Testis (tissue), 2 donors: ENCODE data around the gene LIMK2.

Experiments
- POLR2A ChIP-seq: fragments of 450-650 bp; IDR thresholded peaks from one replicate; pipeline ENCODE4 v1.6.1; 2017; ENCODE audit warnings: antibody characterized with exemption, mild to moderate bottlenecking, moderate library complexity
- TF ChIP-seq, protein P1 (sequence below), 3 experiments: fragments of 450-650 bp in 2 of 3; fragments of 200-600 bp in 1 of 3; sonication (generic) in 1 of 3; IDR thresholded peaks; one replicate each; pipeline ENCODE4 v1.5.1; 2016 to 2019; ENCODE audit warnings: antibody characterized with exemption in 3 of 3, mild to moderate bottlenecking in 2 of 3, moderate library complexity in 1 of 3

DNA sequence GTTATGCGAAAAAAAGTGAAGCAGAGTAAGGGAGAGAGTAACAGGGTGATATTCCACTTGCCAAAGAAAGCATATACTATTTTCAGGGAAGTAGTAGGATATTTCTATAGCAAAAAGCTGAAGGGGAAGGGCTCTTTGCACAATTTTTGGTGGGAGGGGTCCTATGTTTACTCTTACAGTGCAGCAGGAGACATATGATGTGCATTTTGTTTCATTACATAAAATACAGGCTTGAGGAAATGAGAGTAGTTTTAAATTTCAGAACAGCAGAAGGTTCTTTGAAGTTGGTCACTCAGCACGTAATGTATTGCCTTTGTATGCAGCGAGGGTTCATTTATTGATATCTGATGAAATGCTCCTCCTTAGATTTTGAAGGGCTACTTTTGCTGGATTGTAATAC, 83.3 kb downstream of the LIMK2 start:
- TF ChIP-seq, protein P1, sequence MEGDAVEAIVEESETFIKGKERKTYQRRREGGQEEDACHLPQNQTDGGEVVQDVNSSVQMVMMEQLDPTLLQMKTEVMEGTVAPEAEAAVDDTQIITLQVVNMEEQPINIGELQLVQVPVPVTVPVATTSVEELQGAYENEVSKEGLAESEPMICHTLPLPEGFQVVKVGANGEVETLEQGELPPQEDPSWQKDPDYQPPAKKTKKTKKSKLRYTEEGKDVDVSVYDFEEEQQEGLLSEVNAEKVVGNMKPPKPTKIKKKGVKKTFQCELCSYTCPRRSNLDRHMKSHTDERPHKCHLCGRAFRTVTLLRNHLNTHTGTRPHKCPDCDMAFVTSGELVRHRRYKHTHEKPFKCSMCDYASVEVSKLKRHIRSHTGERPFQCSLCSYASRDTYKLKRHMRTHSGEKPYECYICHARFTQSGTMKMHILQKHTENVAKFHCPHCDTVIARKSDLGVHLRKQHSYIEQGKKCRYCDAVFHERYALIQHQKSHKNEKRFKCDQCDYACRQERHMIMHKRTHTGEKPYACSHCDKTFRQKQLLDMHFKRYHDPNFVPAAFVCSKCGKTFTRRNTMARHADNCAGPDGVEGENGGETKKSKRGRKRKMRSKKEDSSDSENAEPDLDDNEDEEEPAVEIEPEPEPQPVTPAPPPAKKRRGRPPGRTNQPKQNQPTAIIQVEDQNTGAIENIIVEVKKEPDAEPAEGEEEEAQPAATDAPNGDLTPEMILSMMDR (IDR thresholded peaks at IDR 0.05), result no peak
- no peak for TF ChIP-seq POLR2A
